GM23338 (cell line): ENCODE data around the gene ZNF830. TPM values are rescaled to one million over a fixed set of nuclear protein-coding genes. Genes with fewer than 3 reads are reported as not detected.

Experiments used
- ATAC-seq: fragments of 200-7000 bp; cut with Tn5 transposase; 3 replicates; pipeline ENCODE4 v1.9.1; 2020
- DNase-seq: peaks from one replicate; pipeline ENCODE4 v3.0.0-alpha.2; 2015; ENCODE audit warnings: low spot score
- H2AFZ ChIP-seq: fragments of 200-600 bp; sonication (generic); 2 replicates; pipeline ENCODE4 v1.8.0; 2016; ENCODE audit warnings: antibody characterized with exemption, mild to moderate bottlenecking, moderate library complexity
- H3F3A ChIP-seq: fragments of 200-600 bp; sonication (generic); replicated peaks from 2 replicates; pipeline ENCODE4 v1.8.0; 2017; ENCODE audit warnings: antibody characterized with exemption, mixed run types, low read depth
- H3K27ac ChIP-seq: fragments of 200-600 bp; sonication (generic); 2 replicates; pipeline ENCODE4 v1.6.1; 2016; ENCODE audit warnings: low read depth
- H3K27me3 ChIP-seq: fragments of 200-600 bp; sonication (generic); 2 replicates; pipeline ENCODE4 v1.8.0; 2016; ENCODE audit warnings: mild to moderate bottlenecking, mixed run types, moderate library complexity; ENCODE audit not compliant: insufficient read depth
- H3K36me3 ChIP-seq: fragments of 200-600 bp; sonication (generic); 2 replicates; pipeline ENCODE4 v1.8.0; 2016; ENCODE audit warnings: mild to moderate bottlenecking; ENCODE audit not compliant: insufficient read depth
- H3K4me1 ChIP-seq: fragments of 200-600 bp; sonication (generic); 2 replicates; pipeline ENCODE4 v1.8.0; 2016; ENCODE audit warnings: mild to moderate bottlenecking, moderate library complexity; ENCODE audit not compliant: insufficient read depth
- H3K4me2 ChIP-seq: fragments of 200-600 bp; sonication (generic); 2 replicates; pipeline ENCODE4 v1.7.1; 2017; ENCODE audit warnings: mixed run types
- H3K4me3 ChIP-seq: fragments of 200-600 bp; sonication (generic); 2 replicates; pipeline ENCODE4 v1.6.1; 2016; ENCODE audit warnings: mixed run types
- H3K79me2 ChIP-seq: fragments of 200-600 bp; sonication (generic); replicated peaks from 2 replicates; pipeline ENCODE4 v1.8.0; 2017; ENCODE audit warnings: mild to moderate bottlenecking; ENCODE audit not compliant: insufficient read depth
- H3K9me2 ChIP-seq: fragments of 200-600 bp; sonication (generic); 2 replicates; pipeline ENCODE4 v1.8.0; 2017; ENCODE audit not compliant: insufficient read depth
- H4K20me1 ChIP-seq: fragments of 200-600 bp; sonication (generic); replicated peaks from 2 replicates; pipeline ENCODE4 v1.8.0; 2017; ENCODE audit warnings: mild to moderate bottlenecking; ENCODE audit not compliant: insufficient read depth
- H3K27ac Mint-ChIP-seq: 2 replicates; pipeline ENCODE4 v1.8.0; 2020; ENCODE audit warnings: inconsistent platforms, mild to moderate bottlenecking, moderate library complexity, mixed read lengths
- H3K27me3 Mint-ChIP-seq: 3 replicates; pipeline ENCODE4 v1.8.0; 2022; ENCODE audit warnings: low read depth, mild to moderate bottlenecking, moderate library complexity, mixed read lengths, inconsistent platforms; ENCODE audit not compliant: insufficient read depth, poor library complexity
- H3K36me3 Mint-ChIP-seq: 3 replicates; pipeline ENCODE4 v1.8.0; 2021; ENCODE audit warnings: low read depth, mild to moderate bottlenecking, inconsistent platforms, moderate library complexity, mixed read lengths
- H3K4me1 Mint-ChIP-seq: 3 replicates; pipeline ENCODE4 v1.8.0; 2020; ENCODE audit warnings: mild to moderate bottlenecking, inconsistent platforms, mixed read lengths
- H3K4me3 Mint-ChIP-seq: 3 replicates; pipeline ENCODE4 v1.8.0; 2021; ENCODE audit warnings: moderate library complexity, mild to moderate bottlenecking, inconsistent platforms, mixed read lengths
- H3K9me3 Mint-ChIP-seq: 3 replicates; pipeline ENCODE4 v1.8.0; 2020; ENCODE audit warnings: moderate library complexity, mild to moderate bottlenecking, inconsistent platforms, mixed read lengths
- CREB1 ChIP-seq: fragments of 250-450 bp; sonication (Bioruptor Pico); IDR thresholded peaks from 2 replicates; pipeline ENCODE4 v1.5.0; 2020; ENCODE audit warnings: low read depth, mild to moderate bottlenecking, moderate library complexity
- EZH2 ChIP-seq: fragments of 200-600 bp; sonication (generic); IDR thresholded peaks from one replicate; pipeline ENCODE4 v1.8.0; 2017; ENCODE audit warnings: antibody characterized with exemption, mild to moderate bottlenecking, low read depth; ENCODE audit not compliant: unreplicated experiment
- EZH2phosphoT487 ChIP-seq: fragments of 200-600 bp; sonication (generic); IDR thresholded peaks from one replicate; pipeline ENCODE4 v1.8.1; 2018; ENCODE audit warnings: antibody characterized with exemption; ENCODE audit not compliant: unreplicated experiment
- JUNB ChIP-seq: IDR thresholded peaks from one replicate; pipeline ENCODE4 v1.6.1; 2016; ENCODE audit warnings: antibody characterized with exemption; ENCODE audit not compliant: unreplicated experiment
- NANOG ChIP-seq: IDR thresholded peaks from 2 replicates; pipeline ENCODE4 v1.6.1; 2016; ENCODE audit warnings: antibody characterized with exemption, borderline replicate concordance
- POLR2AphosphoS5 ChIP-seq: IDR thresholded peaks from 2 replicates; pipeline ENCODE4 v1.6.1; 2016; ENCODE audit warnings: antibody characterized with exemption, low read depth
- STAT1 ChIP-seq: IDR thresholded peaks from one replicate; pipeline ENCODE4 v1.6.1; 2016; ENCODE audit warnings: antibody characterized with exemption; ENCODE audit not compliant: unreplicated experiment
- ZNF331 ChIP-seq: fragments of 250-450 bp; sonication (Bioruptor Pico); IDR thresholded peaks from 2 replicates; pipeline ENCODE4 v1.5.0; 2020; ENCODE audit warnings: low read depth, mild to moderate bottlenecking, moderate library complexity
- polyA plus RNA-seq: library from polyadenylated mRNA; unstranded; fragments of >200 nt; fragmentation: Nextera tagmentation; extraction: Ambion mirVana; gene quantifications from 2 replicates; pipeline ENCODE4 v1.2.1, GENCODE V29; 2016
- total RNA-seq: library from RNA; depleted of rRNA; stranded (reverse); fragments of >200 nt; shearing (Covaris generic); gene quantifications from 2 replicates; pipeline ENCODE4 v1.2.3, GENCODE V29; 2014
- TF ChIP-seq, protein P1 (sequence below), 2 experiments: fragments of 200-600 bp in 1 of 2; sonication (generic) in 1 of 2; conservative IDR thresholded peaks; 2 replicates each; pipeline versions ENCODE4 v1.5.1 to v1.6.1; 2016 to 2017; ENCODE audit warnings: antibody characterized with exemption in 2 of 2, low read depth in 2 of 2, mild to moderate bottlenecking in 2 of 2, moderate library complexity in 1 of 2
- TF ChIP-seq, protein P2 (sequence below): fragments of 250-450 bp; sonication (Bioruptor Pico); IDR thresholded peaks from 2 replicates; pipeline ENCODE4 v1.5.0; 2020; ENCODE audit warnings: mild to moderate bottlenecking, moderate library complexity
- TF ChIP-seq, protein P3 (sequence below): IDR thresholded peaks from 2 replicates; pipeline ENCODE4 v1.6.1; 2016; ENCODE audit warnings: antibody characterized with exemption

The ZNF830 gene
- total and polyA plus RNA-seq, 2 experiments from 2014 or later = 12.8 to 22.3 TPM

DNA sequence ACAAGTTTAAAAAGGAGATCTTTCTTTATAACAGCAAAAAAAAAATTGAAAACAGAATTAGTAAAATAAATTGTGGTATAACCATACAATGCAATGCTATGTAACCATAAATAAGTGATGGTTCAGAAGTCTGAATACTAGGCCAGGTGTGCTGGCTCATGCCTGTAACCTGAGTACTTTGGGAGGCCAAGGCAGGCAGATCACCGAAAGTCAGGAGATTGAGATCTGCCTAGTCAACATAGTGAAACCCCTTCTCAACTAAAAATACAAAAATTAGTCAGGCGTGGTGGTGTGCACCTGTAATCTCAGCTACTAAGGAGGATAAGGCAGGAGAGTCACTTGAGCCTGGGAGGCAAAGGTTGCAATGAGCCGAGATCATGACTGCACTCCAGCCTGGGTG lies 34.7 kb upstream of the ZNF830 start:
- Histone ChIP-seq H3K27me3 (peaks cover 3% of the 10 kb centered on the region; the same call in 1 of the 2 replicates), H4K20me1 (no peaks in the 10 kb centered on the region), H3F3A (no peaks in the 10 kb centered on the region), H3K4me1 (no peaks in the 10 kb centered on the region), H3K4me3 (no peak overlapping the region), H3K4me2 (no peak overlapping the region), H3K27ac (no peak overlapping the region), H2AFZ (no peak overlapping the region), H3K36me3 (no peaks in the 10 kb centered on the region), H3K9me2 (no peaks in the 10 kb centered on the region), H3K79me2 (no peaks in the 10 kb centered on the region)
- no peak for ATAC-seq
- Mint-ChIP-seq H3K4me1 (no peaks in the 10 kb centered on the region), H3K4me3 (no peak overlapping the region), H3K36me3 (no peaks in the 10 kb centered on the region), H3K9me3 (peaks cover 3% of the 10 kb centered on the region; the same call in 1 of the 3 replicates), H3K27me3 (peaks cover 4% of the 10 kb centered on the region), H3K27ac (no peak overlapping the region)
- no peak for DNase-seq
- TF ChIP-seq, protein P1, sequence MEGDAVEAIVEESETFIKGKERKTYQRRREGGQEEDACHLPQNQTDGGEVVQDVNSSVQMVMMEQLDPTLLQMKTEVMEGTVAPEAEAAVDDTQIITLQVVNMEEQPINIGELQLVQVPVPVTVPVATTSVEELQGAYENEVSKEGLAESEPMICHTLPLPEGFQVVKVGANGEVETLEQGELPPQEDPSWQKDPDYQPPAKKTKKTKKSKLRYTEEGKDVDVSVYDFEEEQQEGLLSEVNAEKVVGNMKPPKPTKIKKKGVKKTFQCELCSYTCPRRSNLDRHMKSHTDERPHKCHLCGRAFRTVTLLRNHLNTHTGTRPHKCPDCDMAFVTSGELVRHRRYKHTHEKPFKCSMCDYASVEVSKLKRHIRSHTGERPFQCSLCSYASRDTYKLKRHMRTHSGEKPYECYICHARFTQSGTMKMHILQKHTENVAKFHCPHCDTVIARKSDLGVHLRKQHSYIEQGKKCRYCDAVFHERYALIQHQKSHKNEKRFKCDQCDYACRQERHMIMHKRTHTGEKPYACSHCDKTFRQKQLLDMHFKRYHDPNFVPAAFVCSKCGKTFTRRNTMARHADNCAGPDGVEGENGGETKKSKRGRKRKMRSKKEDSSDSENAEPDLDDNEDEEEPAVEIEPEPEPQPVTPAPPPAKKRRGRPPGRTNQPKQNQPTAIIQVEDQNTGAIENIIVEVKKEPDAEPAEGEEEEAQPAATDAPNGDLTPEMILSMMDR (conservative IDR thresholded peaks at IDR 0.05; ENCODE audit: low read depth in 2 of 2) = no peak
- TF ChIP-seq CREB1 (CRISPR knock-in tag) = no peak
- TF ChIP-seq, protein P2, sequence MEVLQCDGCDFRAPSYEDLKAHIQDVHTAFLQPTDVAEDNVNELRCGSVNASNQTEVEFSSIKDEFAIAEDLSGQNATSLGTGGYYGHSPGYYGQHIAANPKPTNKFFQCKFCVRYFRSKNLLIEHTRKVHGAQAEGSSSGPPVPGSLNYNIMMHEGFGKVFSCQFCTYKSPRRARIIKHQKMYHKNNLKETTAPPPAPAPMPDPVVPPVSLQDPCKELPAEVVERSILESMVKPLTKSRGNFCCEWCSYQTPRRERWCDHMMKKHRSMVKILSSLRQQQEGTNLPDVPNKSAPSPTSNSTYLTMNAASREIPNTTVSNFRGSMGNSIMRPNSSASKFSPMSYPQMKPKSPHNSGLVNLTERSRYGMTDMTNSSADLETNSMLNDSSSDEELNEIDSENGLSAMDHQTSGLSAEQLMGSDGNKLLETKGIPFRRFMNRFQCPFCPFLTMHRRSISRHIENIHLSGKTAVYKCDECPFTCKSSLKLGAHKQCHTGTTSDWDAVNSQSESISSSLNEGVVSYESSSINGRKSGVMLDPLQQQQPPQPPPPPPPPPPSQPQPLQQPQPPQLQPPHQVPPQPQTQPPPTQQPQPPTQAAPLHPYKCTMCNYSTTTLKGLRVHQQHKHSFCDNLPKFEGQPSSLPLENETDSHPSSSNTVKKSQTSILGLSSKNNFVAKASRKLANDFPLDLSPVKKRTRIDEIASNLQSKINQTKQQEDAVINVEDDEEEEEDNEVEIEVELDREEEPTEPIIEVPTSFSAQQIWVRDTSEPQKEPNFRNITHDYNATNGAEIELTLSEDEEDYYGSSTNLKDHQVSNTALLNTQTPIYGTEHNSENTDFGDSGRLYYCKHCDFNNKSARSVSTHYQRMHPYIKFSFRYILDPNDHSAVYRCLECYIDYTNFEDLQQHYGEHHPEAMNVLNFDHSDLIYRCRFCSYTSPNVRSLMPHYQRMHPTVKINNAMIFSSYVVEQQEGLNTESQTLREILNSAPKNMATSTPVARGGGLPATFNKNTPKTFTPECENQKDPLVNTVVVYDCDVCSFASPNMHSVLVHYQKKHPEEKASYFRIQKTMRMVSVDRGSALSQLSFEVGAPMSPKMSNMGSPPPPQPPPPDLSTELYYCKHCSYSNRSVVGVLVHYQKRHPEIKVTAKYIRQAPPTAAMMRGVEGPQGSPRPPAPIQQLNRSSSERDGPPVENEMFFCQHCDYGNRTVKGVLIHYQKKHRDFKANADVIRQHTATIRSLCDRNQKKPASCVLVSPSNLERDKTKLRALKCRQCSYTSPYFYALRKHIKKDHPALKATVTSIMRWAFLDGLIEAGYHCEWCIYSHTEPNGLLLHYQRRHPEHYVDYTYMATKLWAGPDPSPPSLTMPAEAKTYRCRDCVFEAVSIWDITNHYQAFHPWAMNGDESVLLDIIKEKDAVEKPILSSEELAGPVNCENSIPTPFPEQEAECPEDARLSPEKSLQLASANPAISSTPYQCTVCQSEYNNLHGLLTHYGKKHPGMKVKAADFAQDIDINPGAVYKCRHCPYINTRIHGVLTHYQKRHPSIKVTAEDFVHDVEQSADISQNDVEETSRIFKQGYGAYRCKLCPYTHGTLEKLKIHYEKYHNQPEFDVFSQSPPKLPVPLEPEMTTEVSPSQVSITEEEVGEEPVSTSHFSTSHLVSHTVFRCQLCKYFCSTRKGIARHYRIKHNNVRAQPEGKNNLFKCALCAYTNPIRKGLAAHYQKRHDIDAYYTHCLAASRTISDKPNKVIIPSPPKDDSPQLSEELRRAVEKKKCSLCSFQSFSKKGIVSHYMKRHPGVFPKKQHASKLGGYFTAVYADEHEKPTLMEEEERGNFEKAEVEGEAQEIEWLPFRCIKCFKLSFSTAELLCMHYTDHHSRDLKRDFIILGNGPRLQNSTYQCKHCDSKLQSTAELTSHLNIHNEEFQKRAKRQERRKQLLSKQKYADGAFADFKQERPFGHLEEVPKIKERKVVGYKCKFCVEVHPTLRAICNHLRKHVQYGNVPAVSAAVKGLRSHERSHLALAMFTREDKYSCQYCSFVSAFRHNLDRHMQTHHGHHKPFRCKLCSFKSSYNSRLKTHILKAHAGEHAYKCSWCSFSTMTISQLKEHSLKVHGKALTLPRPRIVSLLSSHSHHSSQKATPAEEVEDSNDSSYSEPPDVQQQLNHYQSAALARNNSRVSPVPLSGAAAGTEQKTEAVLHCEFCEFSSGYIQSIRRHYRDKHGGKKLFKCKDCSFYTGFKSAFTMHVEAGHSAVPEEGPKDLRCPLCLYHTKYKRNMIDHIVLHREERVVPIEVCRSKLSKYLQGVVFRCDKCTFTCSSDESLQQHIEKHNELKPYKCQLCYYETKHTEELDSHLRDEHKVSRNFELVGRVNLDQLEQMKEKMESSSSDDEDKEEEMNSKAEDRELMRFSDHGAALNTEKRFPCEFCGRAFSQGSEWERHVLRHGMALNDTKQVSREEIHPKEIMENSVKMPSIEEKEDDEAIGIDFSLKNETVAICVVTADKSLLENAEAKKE (CRISPR knock-in tag) = no peak
- no peak for TF ChIP-seq EZH2phosphoT487
- TF ChIP-seq, protein P3, sequence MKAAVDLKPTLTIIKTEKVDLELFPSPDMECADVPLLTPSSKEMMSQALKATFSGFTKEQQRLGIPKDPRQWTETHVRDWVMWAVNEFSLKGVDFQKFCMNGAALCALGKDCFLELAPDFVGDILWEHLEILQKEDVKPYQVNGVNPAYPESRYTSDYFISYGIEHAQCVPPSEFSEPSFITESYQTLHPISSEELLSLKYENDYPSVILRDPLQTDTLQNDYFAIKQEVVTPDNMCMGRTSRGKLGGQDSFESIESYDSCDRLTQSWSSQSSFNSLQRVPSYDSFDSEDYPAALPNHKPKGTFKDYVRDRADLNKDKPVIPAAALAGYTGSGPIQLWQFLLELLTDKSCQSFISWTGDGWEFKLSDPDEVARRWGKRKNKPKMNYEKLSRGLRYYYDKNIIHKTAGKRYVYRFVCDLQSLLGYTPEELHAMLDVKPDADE = no peak
- no peak for TF ChIP-seq JUNB
- no peak for TF ChIP-seq STAT1
- no peak for TF ChIP-seq ZNF331 (CRISPR knock-in tag)
- no peak for TF ChIP-seq POLR2AphosphoS5
- TF ChIP-seq NANOG = no peak
- no peak for TF ChIP-seq EZH2
